Measurements from ENCODE around the gene FBXL7.
A peak's percentile ranks its signal among the peaks of the same experiment; 100 is the strongest.

The FBXL7 gene

GRCh38 chr5:15794052-15794985 is 294.3 kb downstream of the FBXL7 start:
- no peak for TF ChIP-seq EZH2phosphoT487 (IDR thresholded peaks at IDR 0.05; ENCODE audit: borderline replicate concordance, low read length)
- TF ChIP-seq, protein P1, sequence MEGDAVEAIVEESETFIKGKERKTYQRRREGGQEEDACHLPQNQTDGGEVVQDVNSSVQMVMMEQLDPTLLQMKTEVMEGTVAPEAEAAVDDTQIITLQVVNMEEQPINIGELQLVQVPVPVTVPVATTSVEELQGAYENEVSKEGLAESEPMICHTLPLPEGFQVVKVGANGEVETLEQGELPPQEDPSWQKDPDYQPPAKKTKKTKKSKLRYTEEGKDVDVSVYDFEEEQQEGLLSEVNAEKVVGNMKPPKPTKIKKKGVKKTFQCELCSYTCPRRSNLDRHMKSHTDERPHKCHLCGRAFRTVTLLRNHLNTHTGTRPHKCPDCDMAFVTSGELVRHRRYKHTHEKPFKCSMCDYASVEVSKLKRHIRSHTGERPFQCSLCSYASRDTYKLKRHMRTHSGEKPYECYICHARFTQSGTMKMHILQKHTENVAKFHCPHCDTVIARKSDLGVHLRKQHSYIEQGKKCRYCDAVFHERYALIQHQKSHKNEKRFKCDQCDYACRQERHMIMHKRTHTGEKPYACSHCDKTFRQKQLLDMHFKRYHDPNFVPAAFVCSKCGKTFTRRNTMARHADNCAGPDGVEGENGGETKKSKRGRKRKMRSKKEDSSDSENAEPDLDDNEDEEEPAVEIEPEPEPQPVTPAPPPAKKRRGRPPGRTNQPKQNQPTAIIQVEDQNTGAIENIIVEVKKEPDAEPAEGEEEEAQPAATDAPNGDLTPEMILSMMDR (IDR thresholded peaks at IDR 0.05; ENCODE audit: low read depth, low read length, poor library complexity, severe bottlenecking) = peak; percentile 11
- Histone ChIP-seq H3K79me2 (ENCODE audit: control insufficient read depth, low read length) (no peaks in the 10 kb centered on the region), H3F3A (ENCODE audit: control insufficient read depth, insufficient read depth) (no peaks in the 10 kb centered on the region), H3K9me3 (ENCODE audit: control insufficient read depth, insufficient read depth, low read length) (no peaks in the 10 kb centered on the region), H3K27me3 (ENCODE audit: control insufficient read depth, low read length) (no peaks in the 10 kb centered on the region), H3K4me1 (ENCODE audit: control insufficient read depth, low read length) (no peaks in the 10 kb centered on the region), H4K20me1 (ENCODE audit: control insufficient read depth, insufficient read depth, low read depth, low read length) (no peaks in the 10 kb centered on the region), H3K4me2 (ENCODE audit: low read length) (no peak overlapping the region), H3K9me2 (replicated peaks; ENCODE audit: control insufficient read depth, low read length) (no peaks in the 10 kb centered on the region), H3K27ac (ENCODE audit: low read depth, low read length) (no peak overlapping the region), H3K36me3 (ENCODE audit: control insufficient read depth, low read length) (no peaks in the 10 kb centered on the region), H3K4me3 (ENCODE audit: low read length) (no peak overlapping the region)

GRCh38 chr5:15796096-15796495 is 296.1 kb downstream of the FBXL7 start:
- Histone ChIP-seq H3K9me2 (replicated peaks; ENCODE audit: control insufficient read depth, low read length) (no peaks in the 10 kb centered on the region), H3K4me1 (ENCODE audit: control insufficient read depth, low read length) (no peaks in the 10 kb centered on the region), H3K4me2 (ENCODE audit: low read length) (no peak overlapping the region), H3K9me3 (ENCODE audit: control insufficient read depth, insufficient read depth, low read length) (no peaks in the 10 kb centered on the region), H3K36me3 (ENCODE audit: control insufficient read depth, low read length) (no peaks in the 10 kb centered on the region), H3K4me3 (ENCODE audit: low read length) (no peak overlapping the region), H3K27ac (ENCODE audit: low read depth, low read length) (no peak overlapping the region), H3F3A (ENCODE audit: control insufficient read depth, insufficient read depth) (no peaks in the 10 kb centered on the region), H3K27me3 (ENCODE audit: control insufficient read depth, low read length) (no peaks in the 10 kb centered on the region), H4K20me1 (ENCODE audit: control insufficient read depth, insufficient read depth, low read depth, low read length) (no peaks in the 10 kb centered on the region), H3K79me2 (ENCODE audit: control insufficient read depth, low read length) (no peaks in the 10 kb centered on the region)
- TF ChIP-seq, protein P1 (IDR thresholded peaks at IDR 0.05; ENCODE audit: low read depth, low read length, poor library complexity, severe bottlenecking) = no peak
- no peak for TF ChIP-seq EZH2phosphoT487 (IDR thresholded peaks at IDR 0.05; ENCODE audit: borderline replicate concordance, low read length)

- Histone ChIP-seq H3K4me1 (ENCODE audit: control insufficient read depth, low read length) (no peaks in the 10 kb centered on the region), H3K9me2 (replicated peaks; ENCODE audit: control insufficient read depth, low read length) (no peaks in the 10 kb centered on the region)
- TF ChIP-seq EZH2phosphoT487 (IDR thresholded peaks at IDR 0.05; ENCODE audit: borderline replicate concordance, low read length) = no peak
Measured at GRCh38 chr5:15796557-15796956, 296.6 kb downstream of the FBXL7 start.

DNA sequence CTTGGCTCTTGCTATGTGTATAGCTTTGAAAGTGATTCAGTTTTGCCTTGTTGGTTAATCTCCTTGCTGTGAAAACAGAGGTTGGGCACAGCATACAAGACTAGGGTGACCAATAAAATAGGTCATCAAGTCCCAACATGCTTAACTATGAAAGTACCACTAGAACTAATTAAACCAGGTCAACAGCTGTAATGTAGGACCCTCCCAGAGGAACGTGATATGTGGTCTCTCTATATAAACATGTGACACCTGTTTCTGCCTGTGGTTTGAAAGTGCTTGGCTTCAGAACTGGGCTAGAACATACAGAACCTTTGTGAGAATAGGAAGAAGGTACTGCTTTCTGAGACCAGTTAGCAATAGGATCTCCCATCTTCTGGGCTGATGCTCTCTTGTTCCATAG is 297.1 kb downstream of the FBXL7 start:
- H4K20me1 ChIP-seq (ENCODE audit: control insufficient read depth, insufficient read depth, low read depth, low read length) = no peaks in the 10 kb centered on the region
- H3K4me1 ChIP-seq (ENCODE audit: control insufficient read depth, low read length) = no peaks in the 10 kb centered on the region
- no peak overlapping the region for H3K27ac ChIP-seq (ENCODE audit: low read depth, low read length)
- no peaks in the 10 kb centered on the region for H3F3A ChIP-seq (ENCODE audit: control insufficient read depth, insufficient read depth)
- H3K9me3 ChIP-seq (ENCODE audit: control insufficient read depth, insufficient read depth, low read length) = no peaks in the 10 kb centered on the region
- no peak overlapping the region for H3K4me3 ChIP-seq (ENCODE audit: low read length)
- no peaks in the 10 kb centered on the region for H3K27me3 ChIP-seq (ENCODE audit: control insufficient read depth, low read length)
- no peaks in the 10 kb centered on the region for H3K9me2 ChIP-seq (replicated peaks; ENCODE audit: control insufficient read depth, low read length)
- TF ChIP-seq, protein P1 (IDR thresholded peaks at IDR 0.05; ENCODE audit: low read depth, low read length, poor library complexity, severe bottlenecking) = no peak
- TF ChIP-seq EZH2phosphoT487 (IDR thresholded peaks at IDR 0.05; ENCODE audit: borderline replicate concordance, low read length) = no peak
- H3K79me2 ChIP-seq (ENCODE audit: control insufficient read depth, low read length) = no peaks in the 10 kb centered on the region
- no peak overlapping the region for H3K4me2 ChIP-seq (ENCODE audit: low read length)
- H3K36me3 ChIP-seq (ENCODE audit: control insufficient read depth, low read length) = no peaks in the 10 kb centered on the region

More at GRCh38 chr5:15796557-15796956, 296.6 kb downstream of the FBXL7 start:
- H3K79me2 ChIP-seq (ENCODE audit: control insufficient read depth, low read length) = no peaks in the 10 kb centered on the region
- no peaks in the 10 kb centered on the region for H3K9me3 ChIP-seq (ENCODE audit: control insufficient read depth, insufficient read depth, low read length)
- H3K36me3 ChIP-seq (ENCODE audit: control insufficient read depth, low read length) = no peaks in the 10 kb centered on the region
- H3K27ac ChIP-seq (ENCODE audit: low read depth, low read length) = no peak overlapping the region
- no peaks in the 10 kb centered on the region for H3K27me3 ChIP-seq (ENCODE audit: control insufficient read depth, low read length)
- H3K4me2 ChIP-seq (ENCODE audit: low read length) = no peak overlapping the region
- no peak overlapping the region for H3K4me3 ChIP-seq (ENCODE audit: low read length)
- no peaks in the 10 kb centered on the region for H4K20me1 ChIP-seq (ENCODE audit: control insufficient read depth, insufficient read depth, low read depth, low read length)
- H3F3A ChIP-seq (ENCODE audit: control insufficient read depth, insufficient read depth) = no peaks in the 10 kb centered on the region
